Measurements from ENCODE around the gene SMYD3.

DNA sequence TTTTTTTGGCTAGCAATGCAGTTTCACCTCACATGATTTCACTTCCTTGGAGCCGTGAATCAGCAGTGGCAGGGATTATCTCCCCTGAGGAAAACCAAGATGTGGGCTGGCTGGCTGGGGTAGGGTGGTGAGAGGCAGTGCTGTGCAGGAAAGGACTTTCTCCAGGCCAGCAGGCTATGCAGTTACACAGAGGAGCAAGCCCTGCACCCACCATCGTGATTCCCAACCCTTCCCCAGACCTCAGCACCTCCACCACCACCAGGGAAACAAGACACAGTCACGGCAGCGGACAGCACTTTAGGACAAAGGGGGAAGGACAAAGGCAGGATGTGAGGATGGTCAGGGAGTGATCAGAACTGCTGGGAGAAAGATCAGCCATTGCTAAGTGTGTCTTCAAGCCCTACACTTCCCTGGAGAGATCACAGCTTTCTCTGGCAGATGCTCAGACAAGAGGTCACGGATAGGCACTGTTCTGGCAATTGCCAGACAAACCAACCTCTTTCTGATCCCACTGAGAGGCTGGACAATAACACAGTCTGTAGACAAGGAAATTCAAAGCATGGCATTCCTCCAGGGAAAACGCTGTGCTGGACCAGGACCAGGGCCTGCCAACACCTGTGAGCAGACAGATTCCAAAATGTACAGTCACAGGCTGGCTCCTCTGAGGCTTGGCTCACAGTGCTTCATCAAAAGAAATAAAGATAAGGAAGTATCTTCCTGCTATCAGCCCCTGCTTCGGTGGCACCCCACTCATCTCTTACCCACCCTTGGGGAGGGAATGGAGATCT lies 509.4 kb downstream of the SMYD3 start:
- TF ChIP-seq CTCF (IDR thresholded peaks at IDR 0.05) = no peak
- TF ChIP-seq POLR2A (IDR thresholded peaks at IDR 0.05) = no peak
